Measurements from ENCODE around the gene HOXB9.

- TF ChIP-seq MYC (CRISPR knock-in tag; IDR thresholded peaks at IDR 0.05; ENCODE audit: borderline replicate concordance) (no peak), NFYB (CRISPR knock-in tag; IDR thresholded peaks at IDR 0.05) (no peak), SUZ12 (IDR thresholded peaks at IDR 0.05; ENCODE audit: low read depth, low read length) (no peak), CEBPB (IDR thresholded peaks at IDR 0.05; ENCODE audit: borderline replicate concordance, low read depth, low read length) (no peak), CTCF (CRISPR knock-in tag; IDR thresholded peaks at IDR 0.05) (no peak)
Measured at GRCh38 chr17:48586355-48587258, 39.6 kb downstream of the HOXB9 start.

Measured in HepG2 (cell line).